Keratinocyte (primary cell): ENCODE data around the gene DOCK1.

Experiments used
- EZH2 ChIP-seq: IDR thresholded peaks from one replicate; pipeline ENCODE4 v1.6.1; 2012; ENCODE audit warnings: inconsistent platforms, mild to moderate bottlenecking, low read length, moderate library complexity
- TF ChIP-seq, protein P1 (sequence below), 3 experiments: IDR thresholded peaks in 1 of 3; conservative IDR thresholded peaks in 1 of 3; optimal IDR thresholded peaks in 1 of 3; 2 replicates in 2 of 3; 3 replicates in 1 of 3; pipeline versions ENCODE3 to v1.5.1; 2011; ENCODE audit warnings: low read length in 3 of 3, mild to moderate bottlenecking in 3 of 3, moderate library complexity in 2 of 3, control low read depth in 1 of 3, inconsistent platforms in 1 of 3; ENCODE audit not compliant: insufficient read depth in 2 of 3; ENCODE audit errors: extremely low read depth in 1 of 3

DNA sequence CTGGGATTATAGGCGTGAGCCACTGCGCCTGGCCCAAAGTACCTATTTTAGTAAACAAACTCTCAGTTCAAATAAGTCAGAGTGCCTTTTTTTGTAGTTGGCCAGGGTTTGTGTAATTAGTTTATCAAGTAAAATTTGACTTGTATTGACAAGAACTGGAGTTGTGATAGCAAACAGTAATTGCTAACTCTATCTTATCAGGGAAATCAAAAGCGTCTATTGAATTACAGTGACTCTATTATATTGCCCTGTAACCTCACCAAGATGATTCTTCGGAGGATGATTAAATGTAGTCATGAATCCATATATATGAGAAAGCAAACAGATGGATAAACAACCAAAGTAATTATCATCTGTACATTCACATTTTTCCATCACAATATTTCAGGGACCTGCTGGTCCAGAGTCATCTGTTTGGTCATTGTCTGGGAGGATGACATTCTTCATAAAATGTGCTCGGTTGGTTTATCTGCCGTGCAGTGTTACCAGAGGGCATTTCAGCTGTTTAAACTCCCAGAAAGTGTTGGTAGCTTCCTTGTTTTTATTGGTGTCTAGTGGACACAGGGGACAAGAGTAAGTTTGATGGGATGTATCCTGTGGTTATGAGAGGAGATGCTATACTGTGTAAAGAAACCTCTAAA lies 35.6 kb downstream of the DOCK1 start:
- TF ChIP-seq, protein P1, sequence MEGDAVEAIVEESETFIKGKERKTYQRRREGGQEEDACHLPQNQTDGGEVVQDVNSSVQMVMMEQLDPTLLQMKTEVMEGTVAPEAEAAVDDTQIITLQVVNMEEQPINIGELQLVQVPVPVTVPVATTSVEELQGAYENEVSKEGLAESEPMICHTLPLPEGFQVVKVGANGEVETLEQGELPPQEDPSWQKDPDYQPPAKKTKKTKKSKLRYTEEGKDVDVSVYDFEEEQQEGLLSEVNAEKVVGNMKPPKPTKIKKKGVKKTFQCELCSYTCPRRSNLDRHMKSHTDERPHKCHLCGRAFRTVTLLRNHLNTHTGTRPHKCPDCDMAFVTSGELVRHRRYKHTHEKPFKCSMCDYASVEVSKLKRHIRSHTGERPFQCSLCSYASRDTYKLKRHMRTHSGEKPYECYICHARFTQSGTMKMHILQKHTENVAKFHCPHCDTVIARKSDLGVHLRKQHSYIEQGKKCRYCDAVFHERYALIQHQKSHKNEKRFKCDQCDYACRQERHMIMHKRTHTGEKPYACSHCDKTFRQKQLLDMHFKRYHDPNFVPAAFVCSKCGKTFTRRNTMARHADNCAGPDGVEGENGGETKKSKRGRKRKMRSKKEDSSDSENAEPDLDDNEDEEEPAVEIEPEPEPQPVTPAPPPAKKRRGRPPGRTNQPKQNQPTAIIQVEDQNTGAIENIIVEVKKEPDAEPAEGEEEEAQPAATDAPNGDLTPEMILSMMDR (optimal IDR thresholded peaks at IDR 0.05 in 1 of 3, IDR thresholded peaks at IDR 0.05 in 1 of 3, conservative IDR thresholded peaks at IDR 0.05 in 1 of 3; ENCODE audit: extremely low read depth in 1 of 3, insufficient read depth in 2 of 3, low read length in 3 of 3), result no peak
- TF ChIP-seq EZH2, result no peak
